Measurements from ENCODE around the gene NWD2. TPM values are rescaled to one million over a fixed set of nuclear protein-coding genes. Genes with fewer than 3 reads are reported as not detected.

Gene NWD2
- total RNA-seq, 1 experiment from 2014 or later, result not detected

GRCh38 chr4:37467824-37468223 lies 223.3 kb downstream of the NWD2 start:
- H3K79me1 ChIP-seq (ENCODE audit: insufficient read depth, low read depth, low read length, poor library complexity, severe bottlenecking), result no peaks in the 10 kb centered on the region

More at GRCh38 chr4:37467824-37468223, 223.3 kb downstream of the NWD2 start:
- no peak overlapping the region for H3K14ac ChIP-seq (ENCODE audit: insufficient read depth, low read length)
- H2BK12ac ChIP-seq (ENCODE audit: insufficient read length, low read depth, low read length), result no peak overlapping the region
- no peak for DNase-seq
- no peak overlapping the region for H2BK20ac ChIP-seq (ENCODE audit: low read depth, low read length, poor library complexity, severe bottlenecking)
- H2AFZ ChIP-seq (ENCODE audit: low read length), result no peak overlapping the region
- no peak overlapping the region for H3K23ac ChIP-seq (ENCODE audit: insufficient read length, low read depth, low read length)
- no peak overlapping the region for H3K4me2 ChIP-seq (ENCODE audit: insufficient read depth, insufficient read length, low read length)
- WGBS (ENCODE audit: extremely low coverage, insufficient read length, low lambda C conversion rate), result no CpG with 5 or more reads among the region's 4 CpGs
- H3T11ph ChIP-seq (ENCODE audit: low read length), result no peak overlapping the region
- TF ChIP-seq CTCF (conservative IDR thresholded peaks at IDR 0.05), result no peak
- no peaks in the 10 kb centered on the region for H3K27me3 ChIP-seq (ENCODE audit: insufficient read depth, low read length)
- H2BK120ac ChIP-seq (ENCODE audit: low read depth, low read length, poor library complexity, severe bottlenecking), result no peak overlapping the region
- Mint-ChIP-seq H3K36me3 (ENCODE audit: insufficient read depth in 1 of 3, low read depth in 3 of 3) (no peaks in the 10 kb centered on the region), H3K4me3 (no peak overlapping the region), H3K27ac (no peak overlapping the region), H3K9me3 (no peaks in the 10 kb centered on the region), H3K4me1 (peaks cover 3 to 5% of the 10 kb centered on the region in 2 experiments), H3K27me3 (ENCODE audit: low read depth) (no peaks in the 10 kb centered on the region)
- H3K27ac ChIP-seq (ENCODE audit: insufficient read length, low read depth, low read length), result no peak overlapping the region
- no peak overlapping the region for H3K4ac ChIP-seq (ENCODE audit: low read depth, low read length)
- H2BK15ac ChIP-seq (ENCODE audit: low read depth, low read length), result no peak overlapping the region
- no peaks in the 10 kb centered on the region for H3K23me2 ChIP-seq (ENCODE audit: insufficient read length, low read depth, low read length, poor library complexity, severe bottlenecking)
- no peaks in the 10 kb centered on the region for H3K9me3 ChIP-seq (ENCODE audit: control insufficient read depth, low read depth, low read length)
- no peaks in the 10 kb centered on the region for H3K79me2 ChIP-seq (ENCODE audit: insufficient read depth, low read length)
- H3K18ac ChIP-seq (ENCODE audit: insufficient read length, low read depth, low read length), result no peak overlapping the region
- H3K4me1 ChIP-seq (ENCODE audit: insufficient read depth, low read length), result no peaks in the 10 kb centered on the region
- no peak overlapping the region for H3K56ac ChIP-seq (ENCODE audit: insufficient read length, low read depth, low read length)
- no peaks in the 10 kb centered on the region for H4K20me1 ChIP-seq (ENCODE audit: control insufficient read depth, insufficient read depth, insufficient read length)
- no peak overlapping the region for H4K91ac ChIP-seq (ENCODE audit: insufficient read length, low read depth, low read length)
- no peak overlapping the region for H4K8ac ChIP-seq (replicated peaks; ENCODE audit: insufficient read length, low read depth, low read length)
- no peak overlapping the region for H4K5ac ChIP-seq (ENCODE audit: insufficient read length, low read depth, low read length)
- no peak overlapping the region for H2BK5ac ChIP-seq (ENCODE audit: insufficient read length, low read length)
- no peak overlapping the region for H3K9ac ChIP-seq (ENCODE audit: extremely low read depth, insufficient read length, low read length)
- H2AK5ac ChIP-seq (ENCODE audit: insufficient read length, low read length), result no peak overlapping the region

All from H9 (cell line).